ENCODE results near the gene NHSL2. TPM values are rescaled to one million over a fixed set of nuclear protein-coding genes. Genes with fewer than 3 reads are reported as not detected.

The NHSL2 gene
- total RNA-seq, 1 experiment from 2014 or later: not detected

DNA sequence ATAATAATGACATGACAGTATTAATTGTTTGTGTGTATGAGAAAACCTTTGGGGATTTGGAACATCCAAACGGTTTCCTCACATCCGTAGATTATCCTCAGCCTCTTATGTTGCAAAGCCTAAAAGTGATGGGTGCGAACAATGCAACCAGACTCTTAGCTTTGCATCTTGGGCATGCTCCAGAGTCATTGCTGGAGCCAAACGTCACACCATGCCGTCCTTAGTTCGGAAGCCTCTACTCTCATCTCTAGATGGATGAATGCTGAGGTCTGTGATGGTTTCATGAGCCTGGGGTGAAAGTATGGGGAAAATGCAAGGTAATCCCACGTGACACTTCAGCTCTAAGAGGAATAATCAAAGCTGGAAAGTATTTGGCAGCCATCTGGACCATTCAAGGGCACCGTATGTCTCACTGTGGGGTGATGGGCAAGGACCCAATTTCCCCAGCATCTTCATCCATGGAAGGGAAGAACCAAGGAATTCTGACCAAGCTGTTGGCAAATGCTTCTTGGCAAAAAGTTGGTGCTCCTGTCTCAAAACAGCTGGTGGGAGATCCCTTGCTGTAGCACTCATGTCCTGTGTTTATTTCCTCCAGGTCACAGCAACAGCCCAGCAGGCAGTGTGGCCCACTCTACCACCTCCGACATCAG, 227.3 kb downstream of the NHSL2 start:
- H3K4me2 ChIP-seq: no peak overlapping the region
- peaks cover 79% of the 10 kb centered on the region for H3K27me3 ChIP-seq (ENCODE audit: insufficient read depth, low read depth)
- no TSS peak for BruUV-seq (replicated peaks)
- H3K79me2 ChIP-seq (ENCODE audit: low read depth): no peaks in the 10 kb centered on the region
- H3K4me3 ChIP-seq: no peak overlapping the region
- no peak overlapping the region for H2AFZ ChIP-seq
- H3K9me3 ChIP-seq (ENCODE audit: insufficient read depth, low read depth): no peaks in the 10 kb centered on the region
- no peaks in the 10 kb centered on the region for H3K4me1 ChIP-seq (replicated peaks; ENCODE audit: insufficient read depth)
- H4K20me1 ChIP-seq (ENCODE audit: insufficient read depth): no peaks in the 10 kb centered on the region
- H3K36me3 ChIP-seq (ENCODE audit: low read depth): no peaks in the 10 kb centered on the region
- ChIA-PET POLR2A (ENCODE audit: unreplicated experiment) (no interaction called here), CTCF (no interaction called here)
- intact Hi-C loops (cut with micrococcal nuclease; ENCODE audit: unreplicated experiment): no loop called here
- no peak for DNase-seq
- no peak overlapping the region for H3K27ac ChIP-seq
- H3K9me2 ChIP-seq (ENCODE audit: insufficient read depth): no peaks in the 10 kb centered on the region
- no peaks in the 10 kb centered on the region for H3F3A ChIP-seq (ENCODE audit: insufficient read depth, low read depth)
- TF ChIP-seq, protein P1, sequence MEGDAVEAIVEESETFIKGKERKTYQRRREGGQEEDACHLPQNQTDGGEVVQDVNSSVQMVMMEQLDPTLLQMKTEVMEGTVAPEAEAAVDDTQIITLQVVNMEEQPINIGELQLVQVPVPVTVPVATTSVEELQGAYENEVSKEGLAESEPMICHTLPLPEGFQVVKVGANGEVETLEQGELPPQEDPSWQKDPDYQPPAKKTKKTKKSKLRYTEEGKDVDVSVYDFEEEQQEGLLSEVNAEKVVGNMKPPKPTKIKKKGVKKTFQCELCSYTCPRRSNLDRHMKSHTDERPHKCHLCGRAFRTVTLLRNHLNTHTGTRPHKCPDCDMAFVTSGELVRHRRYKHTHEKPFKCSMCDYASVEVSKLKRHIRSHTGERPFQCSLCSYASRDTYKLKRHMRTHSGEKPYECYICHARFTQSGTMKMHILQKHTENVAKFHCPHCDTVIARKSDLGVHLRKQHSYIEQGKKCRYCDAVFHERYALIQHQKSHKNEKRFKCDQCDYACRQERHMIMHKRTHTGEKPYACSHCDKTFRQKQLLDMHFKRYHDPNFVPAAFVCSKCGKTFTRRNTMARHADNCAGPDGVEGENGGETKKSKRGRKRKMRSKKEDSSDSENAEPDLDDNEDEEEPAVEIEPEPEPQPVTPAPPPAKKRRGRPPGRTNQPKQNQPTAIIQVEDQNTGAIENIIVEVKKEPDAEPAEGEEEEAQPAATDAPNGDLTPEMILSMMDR (conservative IDR thresholded peaks at IDR 0.05): no peak
- TF ChIP-seq EZH2 (IDR thresholded peaks at IDR 0.05; ENCODE audit: low read depth): no peak

DNA sequence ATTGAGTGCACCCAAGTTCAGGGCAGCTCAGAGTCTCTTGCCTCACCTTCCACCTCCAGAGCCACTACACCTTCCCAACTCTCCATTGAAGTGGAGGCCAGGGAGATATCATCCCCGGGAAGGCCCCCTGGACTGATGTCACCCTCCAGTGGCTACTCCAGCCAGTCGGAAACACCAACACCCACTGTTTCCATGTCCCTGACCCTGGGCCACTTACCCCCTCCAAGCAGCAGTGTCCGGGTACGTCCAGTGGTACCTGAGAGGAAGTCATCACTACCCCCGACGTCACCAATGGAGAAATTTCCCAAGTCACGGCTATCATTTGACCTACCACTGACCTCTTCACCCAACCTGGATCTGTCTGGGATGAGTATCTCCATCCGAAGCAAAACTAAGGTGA, 228.9 kb downstream of the NHSL2 start:
- Histone ChIP-seq H3K4me3 (no peak overlapping the region), H3K4me1 (replicated peaks; ENCODE audit: insufficient read depth) (no peaks in the 10 kb centered on the region), H3K27me3 (ENCODE audit: insufficient read depth, low read depth) (peaks cover 75% of the 10 kb centered on the region), H2AFZ (no peak overlapping the region), H3K9me3 (ENCODE audit: insufficient read depth, low read depth) (no peaks in the 10 kb centered on the region), H3K4me2 (no peak overlapping the region), H4K20me1 (ENCODE audit: insufficient read depth) (no peaks in the 10 kb centered on the region), H3K36me3 (ENCODE audit: low read depth) (no peaks in the 10 kb centered on the region), H3K27ac (no peak overlapping the region), H3K9me2 (ENCODE audit: insufficient read depth) (no peaks in the 10 kb centered on the region), H3K79me2 (ENCODE audit: low read depth) (no peaks in the 10 kb centered on the region), H3F3A (ENCODE audit: insufficient read depth, low read depth) (no peaks in the 10 kb centered on the region)
- no TSS peak for BruUV-seq (replicated peaks)
- TF ChIP-seq EZH2 (IDR thresholded peaks at IDR 0.05; ENCODE audit: low read depth): no peak
- TF ChIP-seq, protein P1 (conservative IDR thresholded peaks at IDR 0.05): no peak
- ChIA-PET POLR2A (ENCODE audit: unreplicated experiment) (no interaction called here), CTCF (no interaction called here)
- intact Hi-C loops (cut with micrococcal nuclease; ENCODE audit: unreplicated experiment): no loop called here
- no peak for DNase-seq

DNA sequence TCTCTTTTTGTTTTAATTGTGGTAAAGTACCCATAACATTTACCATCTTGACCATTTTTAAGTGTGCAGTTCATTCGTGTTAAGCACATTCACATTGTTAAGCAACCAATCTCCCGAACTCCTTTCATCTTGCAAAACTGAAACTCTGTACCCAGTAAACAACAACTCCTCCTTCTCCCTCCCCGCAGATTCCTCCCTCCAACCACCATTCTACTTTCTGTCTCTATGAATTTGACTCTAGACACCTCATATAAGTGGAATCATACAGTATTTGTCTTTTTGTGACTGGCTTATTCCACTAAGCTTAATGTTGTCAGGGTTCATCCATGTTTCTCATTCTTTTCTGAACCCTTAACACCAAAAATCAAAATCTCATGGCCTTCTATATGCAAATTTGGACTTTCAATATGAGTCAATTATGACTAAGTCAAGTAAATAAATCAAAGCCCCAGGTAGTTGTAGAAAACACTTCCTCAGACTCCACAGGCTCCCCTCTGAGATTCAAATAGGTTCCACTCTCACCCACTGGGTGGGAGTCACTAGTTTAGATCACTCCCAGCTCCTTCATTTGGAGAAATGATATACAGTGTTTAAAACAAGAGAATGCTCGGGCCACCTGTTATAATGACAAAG, 230.8 kb downstream of the NHSL2 start:
- Histone ChIP-seq H3K27me3 (ENCODE audit: insufficient read depth, low read depth) (peaks cover 62% of the 10 kb centered on the region), H2AFZ (no peak overlapping the region), H3F3A (ENCODE audit: insufficient read depth, low read depth) (no peaks in the 10 kb centered on the region), H3K4me2 (no peak overlapping the region), H3K4me3 (no peak overlapping the region), H3K79me2 (ENCODE audit: low read depth) (no peaks in the 10 kb centered on the region), H4K20me1 (ENCODE audit: insufficient read depth) (no peaks in the 10 kb centered on the region), H3K27ac (no peak overlapping the region), H3K4me1 (replicated peaks; ENCODE audit: insufficient read depth) (no peaks in the 10 kb centered on the region), H3K9me2 (ENCODE audit: insufficient read depth) (no peaks in the 10 kb centered on the region), H3K9me3 (ENCODE audit: insufficient read depth, low read depth) (no peaks in the 10 kb centered on the region), H3K36me3 (ENCODE audit: low read depth) (no peaks in the 10 kb centered on the region)
- POLR2A ChIA-PET (ENCODE audit: unreplicated experiment): interaction anchor here (0.5 kb wide), 1 partner anchor 136 kb away, joined by 7 read pairs; the partner anchor contains the start of gene RPS4X
- CTCF ChIA-PET: no interaction called here
- DNase-seq: no peak
- intact Hi-C loops (cut with micrococcal nuclease; ENCODE audit: unreplicated experiment): no loop called here
- no peak for TF ChIP-seq EZH2 (IDR thresholded peaks at IDR 0.05; ENCODE audit: low read depth)
- TF ChIP-seq, protein P1 (conservative IDR thresholded peaks at IDR 0.05): no peak
- no TSS peak for BruUV-seq (replicated peaks)

Data from PC-9 (cell line).